RWPE1 (cell line): ENCODE measurements around the gene SPIRE2.
"Not testable (repeated sequence)": the region's sequence is repeated elsewhere in the genome, so short reads cannot be mapped to it uniquely, and the experiment has no call there.

ENCODE experiments used
- CTCF ChIA-PET: fragments of 350-600 bp; sonication (Branson Sonifier 250); formaldehyde crosslinking; extraction: SDS; loops from one replicate; lab custom pipeline; 2021; lab: Yijun Ruan, JAX
- POLR2A ChIA-PET: fragments of 400-600 bp; formaldehyde crosslinking; extraction: SDS; loops from one replicate; lab custom pipeline; 2020; ENCODE audit warnings: antibody characterized with exemption; ENCODE audit not compliant: low non-redundant PET; lab: Yijun Ruan, JAX
- DNase-seq: peaks from one replicate; pipeline ENCODE4 v3.0.0; 2012; ENCODE audit warnings: low spot score
- H3K27ac ChIP-seq: fragments of 450-650 bp; 2 replicates; pipeline ENCODE4 v1.5.1; 2017
- TF ChIP-seq, protein P1 (sequence below): fragments of 450-650 bp; conservative IDR thresholded peaks from 2 replicates; pipeline ENCODE4 v1.5.1; 2017; ENCODE audit warnings: low read depth, mild to moderate bottlenecking

SPIRE2 gene

DNA sequence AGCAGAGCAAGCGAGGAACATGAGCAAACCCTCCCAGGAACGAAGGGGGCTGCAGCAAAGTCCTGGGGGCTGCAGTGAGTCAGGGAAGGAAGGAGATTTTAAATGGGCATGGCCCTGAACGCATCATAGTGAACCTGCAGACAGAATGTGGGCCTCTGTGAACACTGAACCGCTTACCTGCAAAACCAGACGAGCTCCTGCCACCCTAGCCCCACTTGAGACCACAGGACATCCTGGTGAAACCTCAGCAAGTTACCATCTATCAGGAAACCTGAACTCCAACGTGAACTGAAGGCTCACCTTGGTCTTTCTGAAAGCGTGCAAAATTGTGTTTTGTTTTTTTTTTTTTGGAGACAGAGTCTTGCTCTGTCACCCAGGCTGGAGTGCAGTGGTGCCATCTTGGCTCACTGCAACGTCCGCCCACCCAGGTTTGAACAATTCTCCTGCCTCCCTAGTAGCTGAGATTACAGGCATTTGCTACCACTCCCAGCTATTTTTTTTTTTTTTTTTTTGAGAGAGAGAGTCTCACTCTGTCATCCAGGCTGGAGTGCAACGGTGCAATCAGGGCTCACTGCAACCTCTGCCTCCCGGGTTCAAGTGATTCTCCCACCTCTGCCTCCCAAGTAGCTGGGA lies 42.6 kb upstream of the SPIRE2 start:
- no peak for DNase-seq
- CTCF ChIA-PET = interaction anchor here (1.2 kb wide), 1 partner anchor 76 kb away, joined by 7 read pairs; no protein-coding TSS in a partner anchor
- no peak overlapping the region for H3K27ac ChIP-seq
- TF ChIP-seq, protein P1, sequence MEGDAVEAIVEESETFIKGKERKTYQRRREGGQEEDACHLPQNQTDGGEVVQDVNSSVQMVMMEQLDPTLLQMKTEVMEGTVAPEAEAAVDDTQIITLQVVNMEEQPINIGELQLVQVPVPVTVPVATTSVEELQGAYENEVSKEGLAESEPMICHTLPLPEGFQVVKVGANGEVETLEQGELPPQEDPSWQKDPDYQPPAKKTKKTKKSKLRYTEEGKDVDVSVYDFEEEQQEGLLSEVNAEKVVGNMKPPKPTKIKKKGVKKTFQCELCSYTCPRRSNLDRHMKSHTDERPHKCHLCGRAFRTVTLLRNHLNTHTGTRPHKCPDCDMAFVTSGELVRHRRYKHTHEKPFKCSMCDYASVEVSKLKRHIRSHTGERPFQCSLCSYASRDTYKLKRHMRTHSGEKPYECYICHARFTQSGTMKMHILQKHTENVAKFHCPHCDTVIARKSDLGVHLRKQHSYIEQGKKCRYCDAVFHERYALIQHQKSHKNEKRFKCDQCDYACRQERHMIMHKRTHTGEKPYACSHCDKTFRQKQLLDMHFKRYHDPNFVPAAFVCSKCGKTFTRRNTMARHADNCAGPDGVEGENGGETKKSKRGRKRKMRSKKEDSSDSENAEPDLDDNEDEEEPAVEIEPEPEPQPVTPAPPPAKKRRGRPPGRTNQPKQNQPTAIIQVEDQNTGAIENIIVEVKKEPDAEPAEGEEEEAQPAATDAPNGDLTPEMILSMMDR = no peak
- POLR2A ChIA-PET = no interaction called here

- no peak overlapping the region for H3K27ac ChIP-seq
- ChIA-PET CTCF (interaction anchor here (1.2 kb wide), 1 partner anchor 74 kb away, joined by 7 read pairs; no protein-coding TSS in a partner anchor), POLR2A (no interaction called here)
These were observed 41.6 kb upstream of the SPIRE2 start for GRCh38 chr16:89786474-89787364.

DNA sequence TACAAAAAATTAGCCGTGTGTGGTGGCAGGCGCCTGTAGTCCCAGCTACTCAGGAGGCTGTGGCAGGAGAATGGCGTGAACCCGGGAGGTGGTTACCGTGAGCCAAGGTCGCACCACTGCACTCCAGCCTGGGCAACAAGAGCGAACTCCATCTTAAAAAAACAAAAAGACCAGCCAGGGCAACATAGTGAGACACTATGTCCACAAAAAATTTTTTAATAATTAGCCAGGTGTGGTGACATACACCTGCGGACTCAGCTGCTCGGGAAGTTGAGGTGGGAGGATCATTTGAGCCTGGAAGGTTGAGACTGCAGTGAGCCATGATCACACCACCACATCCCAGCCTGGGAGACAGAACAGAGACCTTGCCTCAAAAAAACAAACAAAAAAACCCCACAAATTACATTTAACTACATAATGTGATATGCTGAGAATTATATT lies 40.9 kb upstream of the SPIRE2 start:
- DNase-seq = no peak
- POLR2A ChIA-PET = no interaction called here
- TF ChIP-seq, protein P1 = no peak
- H3K27ac ChIP-seq = no peak overlapping the region
- CTCF ChIA-PET = no interaction called here

More at GRCh38 chr16:89786474-89787364, 41.6 kb upstream of the SPIRE2 start:
- TF ChIP-seq, protein P1 = no peak
- no peak for DNase-seq

- ChIA-PET POLR2A (interaction anchor here (0.8 kb wide), 1 partner anchor 24 kb away, joined by 9 read pairs; no protein-coding TSS in a partner anchor), CTCF (interaction anchor here (1.9 kb wide), 1 partner anchor 85 kb away, joined by 5 read pairs; no protein-coding TSS in a partner anchor)
These were observed 36.8 kb upstream of the SPIRE2 start for GRCh38 chr16:89791278-89791995.

DNA sequence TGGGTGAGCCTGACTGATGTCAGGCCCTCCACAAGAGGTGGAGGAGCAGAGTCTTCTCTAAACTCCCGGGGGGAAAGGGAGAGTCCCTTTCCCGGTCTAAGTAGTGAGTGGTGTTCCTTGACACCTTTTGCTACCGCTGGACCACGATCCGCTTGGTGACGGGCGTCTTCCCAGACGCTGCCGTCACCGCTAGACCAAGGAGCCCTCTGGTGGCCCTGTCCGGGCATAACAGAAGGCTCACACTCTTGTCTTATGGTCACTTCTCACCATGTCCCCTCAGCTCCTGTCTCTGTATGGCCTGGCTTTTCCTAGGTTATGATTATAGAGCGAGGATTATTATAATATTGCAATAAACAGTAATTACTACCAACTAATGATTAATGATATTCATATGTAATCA lies 35.2 kb upstream of the SPIRE2 start:
- POLR2A ChIA-PET, DNase-seq, H3K27ac ChIP-seq: not testable (repeated sequence)
- CTCF ChIA-PET = interaction anchor here (0.6 to 1.9 kb wide), 3 partner anchors 57 to 162 kb away, joined by 3 to 5 read pairs (median 4); no protein-coding TSS in a partner anchor
- TF ChIP-seq, protein P1 = peak; percentile 62

More at GRCh38 chr16:89791278-89791995, 36.8 kb upstream of the SPIRE2 start:
- TF ChIP-seq, protein P1 = no peak
- DNase-seq = no peak
- H3K27ac ChIP-seq = no peak overlapping the region
